Activated CD4-positive, alpha-beta T cell treated with anti-CD3 and anti-CD28 coated beads for 24 hours (primary cell): ENCODE measurements around the gene NRIP3.
A peak's percentile ranks its signal among the peaks of the same experiment; 100 is the strongest.

Source experiments
- DNase-seq, 2 donors: peaks; one replicate each; pipeline ENCODE4 v3.0.0-alpha.2; 2020; ENCODE audit warnings: low read depth in 2 of 2

Gene NRIP3

GRCh38 chr11:9003573-9004182 lies at the start of gene NRIP3:
Gene NRIP3 (minus strand): TSS chr11:9004001. CDS start chr11:9003935, 66 bp downstream.
- DNase-seq, result peak; percentile 49 to 55

- no peak for DNase-seq
These were observed 48.5 kb upstream of the NRIP3 start for GRCh38 chr11:9052316-9052715.

GRCh38 chr11:9049959-9050358 lies 46.2 kb upstream of the NRIP3 start:
- DNase-seq, result no peak

- no peak for DNase-seq
These were observed 44.2 kb upstream of the NRIP3 start for GRCh38 chr11:9047964-9048523.

- DNase-seq, result no peak
These were observed 42.7 kb upstream of the NRIP3 start for GRCh38 chr11:9046481-9046880.

- no peak for DNase-seq
These were observed 38.7 kb upstream of the NRIP3 start for GRCh38 chr11:9042488-9042887.

- no peak for DNase-seq
These were observed 37.9 kb upstream of the NRIP3 start for GRCh38 chr11:9041747-9042146.

GRCh38 chr11:9040410-9040809 lies 36.6 kb upstream of the NRIP3 start:
- DNase-seq, result no peak

- no peak for DNase-seq
These were observed 36.1 kb upstream of the NRIP3 start for GRCh38 chr11:9039863-9040262.

GRCh38 chr11:9039198-9039597 lies 35.4 kb upstream of the NRIP3 start:
- DNase-seq, result no peak

GRCh38 chr11:9038541-9038940 lies 34.7 kb upstream of the NRIP3 start:
- no peak for DNase-seq

- DNase-seq, result no peak
These were observed 34.2 kb upstream of the NRIP3 start for GRCh38 chr11:9037963-9038362.

- no peak for DNase-seq
These were observed 33.4 kb upstream of the NRIP3 start for GRCh38 chr11:9037046-9037780.

- DNase-seq, result no peak
These were observed 26.8 kb upstream of the NRIP3 start for GRCh38 chr11:9030601-9031000.

- no peak for DNase-seq
These were observed 25.6 kb upstream of the NRIP3 start for GRCh38 chr11:9029422-9029821.

- no peak for DNase-seq
These were observed 24.8 kb upstream of the NRIP3 start for GRCh38 chr11:9028581-9028980.

- no peak for DNase-seq
These were observed 21.5 kb upstream of the NRIP3 start for GRCh38 chr11:9025101-9025850.

GRCh38 chr11:9022961-9023680 lies 19.3 kb upstream of the NRIP3 start:
- no peak for DNase-seq

- DNase-seq, result no peak
These were observed 17.1 kb upstream of the NRIP3 start for GRCh38 chr11:9020916-9021315.

GRCh38 chr11:9019861-9020260 lies 16.1 kb upstream of the NRIP3 start:
- no peak for DNase-seq

GRCh38 chr11:9017773-9018172 lies 14.0 kb upstream of the NRIP3 start:
- DNase-seq, result no peak
